ENCODE results near the gene NSUN6. TPM values are rescaled to one million over a fixed set of nuclear protein-coding genes. Genes with fewer than 3 reads are reported as not detected.

The NSUN6 gene
- total RNA-seq, 1 donor from 2014 or later: 8.9 TPM

DNA sequence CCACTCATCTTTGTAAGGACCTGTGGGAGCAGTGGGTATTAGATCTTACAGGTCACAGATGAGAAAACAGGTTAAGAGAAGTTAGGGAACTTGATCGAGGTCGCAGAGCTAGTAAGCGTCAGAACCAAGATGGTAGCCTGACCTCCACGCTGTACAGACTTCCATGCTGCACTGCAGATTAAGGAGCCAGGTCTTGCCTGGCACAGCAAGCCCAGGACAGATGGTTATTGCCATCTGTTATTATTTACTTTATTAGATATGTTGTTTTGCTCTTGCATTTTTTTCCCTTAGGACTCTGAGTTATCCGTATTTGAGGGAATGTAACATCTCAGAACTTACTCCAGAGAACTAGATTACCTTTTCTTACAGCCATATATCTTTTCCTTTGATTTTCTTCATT lies 147.2 kb downstream of the NSUN6 start:
- no peak for DNase-seq (ENCODE audit: low spot score)

DNA sequence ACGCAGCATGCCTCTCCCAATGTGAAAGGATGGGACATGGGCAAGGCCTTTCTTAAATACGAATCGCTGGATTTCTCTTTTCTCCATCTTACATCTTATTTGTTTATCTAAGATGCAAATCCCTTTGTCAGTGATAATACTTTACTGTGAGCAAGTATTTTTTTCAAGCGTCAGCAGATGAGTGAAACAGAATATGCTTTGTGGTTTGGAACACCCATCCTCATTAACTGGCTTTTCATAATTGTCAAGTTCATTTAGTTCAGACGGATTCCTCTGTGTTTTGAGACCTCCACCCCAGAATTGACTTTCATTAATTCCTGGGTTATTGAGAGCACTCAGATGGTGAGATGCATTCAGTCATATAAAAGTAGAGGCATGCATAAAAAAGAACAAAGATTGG lies 149.8 kb downstream of the NSUN6 start:
- DNase-seq (ENCODE audit: low spot score): no peak

DNA sequence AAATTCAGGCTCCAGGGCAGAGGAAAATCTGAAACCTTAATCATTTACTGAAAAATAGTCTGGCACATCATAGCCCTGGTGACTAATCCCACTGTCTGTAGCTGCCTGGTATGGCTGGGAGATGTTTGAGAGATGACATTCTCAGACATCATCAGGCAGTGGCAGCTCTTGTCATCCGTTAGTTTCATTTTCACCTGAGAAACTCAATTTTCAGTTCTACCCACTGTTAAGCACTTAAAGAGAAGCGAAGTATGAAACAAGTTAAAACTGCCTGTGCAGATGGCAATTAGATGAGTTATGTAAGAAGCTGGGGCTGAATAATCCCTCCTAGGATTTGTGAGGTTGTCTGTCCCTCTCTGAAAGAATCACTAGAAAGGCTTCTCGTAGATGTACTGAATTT lies 150.2 kb downstream of the NSUN6 start:
- no peak for DNase-seq (ENCODE audit: low spot score)

DNA sequence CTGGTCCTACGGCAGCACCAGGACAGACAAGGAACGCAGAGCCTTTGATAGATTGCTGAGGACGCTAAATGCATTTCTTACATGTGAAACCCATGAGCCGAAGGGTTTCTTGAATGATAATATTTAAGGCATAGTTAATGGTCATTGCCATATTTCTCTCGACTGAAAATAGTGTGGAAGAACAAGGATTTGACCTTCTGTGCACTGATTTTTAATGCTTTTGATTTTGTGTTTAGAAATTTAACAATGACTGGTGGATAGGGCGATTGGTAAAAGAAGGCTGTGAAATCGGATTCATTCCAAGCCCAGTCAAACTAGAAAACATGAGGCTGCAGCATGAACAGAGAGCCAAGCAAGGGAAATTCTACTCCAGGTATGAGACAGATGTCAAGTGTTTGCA lies 150.8 kb downstream of the NSUN6 start:
- no peak for DNase-seq (ENCODE audit: low spot score)

DNA sequence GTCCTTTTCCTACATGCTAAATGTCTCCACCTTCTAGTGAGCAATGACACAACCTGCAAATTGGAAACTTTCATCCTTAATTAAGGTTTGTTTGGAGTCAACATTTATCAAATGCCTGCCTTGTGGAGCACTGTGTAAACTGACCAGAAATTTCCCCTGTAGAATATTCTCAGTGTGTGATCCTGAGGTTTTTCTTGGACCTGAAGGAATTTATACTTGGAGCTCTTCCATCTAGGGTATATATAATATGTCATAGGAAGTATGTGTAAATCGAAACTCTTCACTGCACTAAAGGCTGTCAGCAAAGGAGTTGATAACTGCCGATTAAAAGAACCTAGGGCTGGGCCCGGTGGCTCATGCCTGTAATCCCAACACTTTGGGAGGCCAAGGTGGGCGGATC lies 152.4 kb downstream of the NSUN6 start:
- no peak for DNase-seq (ENCODE audit: low spot score)

DNA sequence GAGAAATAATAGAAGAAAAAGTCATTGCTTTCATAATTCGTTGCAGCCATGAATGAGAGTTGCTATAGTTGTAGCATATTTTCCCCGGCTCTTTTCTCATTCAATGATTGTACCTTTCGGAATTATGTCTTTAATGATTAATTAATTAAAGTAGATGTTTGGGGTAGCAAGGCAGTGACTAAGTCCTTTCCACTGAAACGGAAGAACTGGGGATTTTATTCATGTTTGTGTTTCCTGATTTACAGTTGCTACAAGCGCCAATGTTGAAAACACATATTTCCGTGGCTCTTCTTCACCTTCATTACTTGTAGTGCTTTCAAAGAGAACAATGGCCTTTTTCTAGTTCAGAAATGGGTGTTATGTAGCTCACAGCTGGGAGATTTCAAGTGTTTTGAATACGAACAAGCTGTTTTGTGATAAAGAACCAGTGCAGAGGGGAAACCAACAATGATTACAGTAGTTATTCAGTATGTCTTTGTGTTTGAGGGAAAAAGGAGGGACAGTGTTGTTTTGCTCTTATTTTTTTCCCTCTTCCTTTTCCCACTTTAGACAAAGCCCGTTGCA lies 153.5 kb downstream of the NSUN6 start:
- no peak for DNase-seq (ENCODE audit: low spot score)

Other genes starting within 250 kb of the NSUN6 start
- 16.8 TPM for gene ARL5B, start 7.8 kb upstream of the NSUN6 start, total RNA-seq

Measured in mesenteric fat pad (tissue), 1 donor.